RCC 7860 (cell line): Measurements from ENCODE around the gene MFRP.

ENCODE experiments used
- DNase-seq: peaks from one replicate; pipeline ENCODE4 v3.0.0-alpha.2; 2015; ENCODE audit warnings: low spot score
- FAIRE-seq: peaks from 2 replicates; lab custom pipeline; 2012; peaks lifted over from hg19 to GRCh38; lab: Jason Lieb, UNC

Gene MFRP

DNA sequence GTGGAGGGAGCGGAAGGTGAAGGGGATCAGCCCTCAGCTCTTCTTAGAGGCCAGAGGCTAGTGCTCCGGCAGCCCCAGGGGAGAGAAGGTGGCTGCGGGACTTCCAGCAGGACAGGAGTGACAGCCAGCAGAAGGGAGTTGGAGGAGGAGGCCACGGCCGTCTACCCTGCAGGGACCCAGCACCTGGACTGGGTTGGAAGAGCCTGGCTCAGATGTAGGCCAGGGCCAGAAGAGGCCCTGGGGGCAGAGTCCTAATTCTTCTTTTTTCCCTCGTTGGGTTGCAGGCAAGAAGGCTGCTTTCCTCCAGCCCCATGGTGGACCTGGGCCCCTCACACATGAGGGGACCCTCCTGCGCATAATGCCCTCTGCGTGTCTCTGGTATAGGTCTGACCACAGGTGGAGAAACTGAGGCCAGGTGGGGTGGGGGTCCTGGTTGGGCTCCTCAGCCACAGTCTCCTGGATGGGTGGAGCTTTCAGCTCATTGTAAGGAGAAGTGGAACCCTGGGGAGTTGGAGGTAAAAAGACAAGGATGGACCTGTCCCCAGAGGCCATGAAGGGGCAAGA is 27.3 kb downstream of the MFRP start:
- DNase-seq (no peak), FAIRE-seq (no peak)

DNA sequence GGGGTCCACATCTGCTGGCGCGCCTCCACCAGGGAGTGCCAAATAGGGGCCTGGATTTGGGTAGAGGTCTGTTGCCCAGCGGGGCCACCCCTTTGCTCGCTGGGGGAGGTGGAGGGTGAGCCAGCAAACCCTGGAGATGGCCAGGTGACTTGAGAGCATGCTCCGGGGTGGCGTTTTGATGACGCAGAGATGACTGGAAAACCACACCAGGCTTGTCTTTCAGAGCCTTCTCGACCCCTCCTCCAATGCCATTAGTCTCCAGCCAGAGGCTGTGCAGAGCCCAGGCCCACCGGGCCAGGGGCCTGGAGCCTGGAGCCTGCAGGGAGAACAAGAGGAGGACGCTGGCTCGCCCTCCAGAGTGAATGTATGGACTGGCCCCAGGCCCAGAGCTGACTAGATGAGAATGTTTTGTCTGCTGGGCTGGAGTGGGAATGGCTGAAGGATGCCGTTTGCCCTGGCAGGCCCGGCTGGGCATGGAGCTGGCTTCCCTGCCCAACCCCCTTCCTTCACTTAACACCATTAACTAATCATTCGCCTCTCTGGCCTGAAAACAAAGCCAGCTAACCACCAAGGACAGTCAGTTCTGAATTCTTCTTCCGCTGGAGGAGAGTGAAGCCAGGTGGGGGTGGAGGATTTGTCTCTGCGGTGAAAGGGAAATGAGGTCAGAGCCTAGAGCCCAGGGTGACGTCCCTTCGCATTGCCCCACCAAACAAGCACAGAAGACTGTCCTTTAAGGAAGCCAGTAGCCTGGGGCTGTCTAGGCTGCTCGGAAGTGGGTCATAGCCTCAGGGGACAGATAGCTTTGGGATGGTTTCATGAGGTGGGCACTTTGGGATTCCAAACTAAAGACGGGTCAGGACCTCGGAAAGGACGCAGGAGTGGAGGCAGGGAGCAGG is 28.0 kb downstream of the MFRP start:
- DNase-seq = peak; percentile 71
- no peak for FAIRE-seq

DNA sequence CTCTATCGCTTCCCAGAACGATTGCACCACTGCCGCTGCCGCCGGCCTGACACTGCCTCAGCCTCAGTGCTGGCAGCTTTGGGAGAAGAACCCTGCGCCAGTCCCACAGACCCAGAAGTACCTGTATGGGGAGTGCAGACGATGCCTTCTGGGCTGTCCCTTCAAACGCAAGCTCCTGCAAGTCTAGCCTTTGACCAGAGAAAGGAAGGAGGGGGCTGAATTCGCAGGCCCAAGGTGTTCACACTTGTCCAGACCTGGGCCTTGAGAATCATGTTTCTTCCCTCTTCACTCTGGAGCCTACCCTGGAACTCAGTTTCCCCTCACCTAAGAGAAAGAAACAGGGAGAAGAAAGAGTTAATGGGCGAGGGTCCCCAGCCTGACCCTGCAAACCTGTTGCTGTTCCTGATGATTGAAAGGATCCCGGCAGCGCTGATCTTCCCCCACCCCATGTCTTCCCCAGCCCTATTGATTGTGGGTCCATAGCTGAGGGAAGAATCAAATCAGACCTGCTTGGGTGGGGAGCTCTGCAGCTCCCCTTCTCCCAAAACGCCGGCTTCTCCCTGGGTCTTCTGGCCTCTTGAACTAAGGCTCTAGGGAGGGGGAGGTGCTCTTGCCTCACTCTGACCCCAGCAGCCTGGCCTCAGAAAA is 28.8 kb downstream of the MFRP start:
- DNase-seq (no peak), FAIRE-seq (no peak)

DNA sequence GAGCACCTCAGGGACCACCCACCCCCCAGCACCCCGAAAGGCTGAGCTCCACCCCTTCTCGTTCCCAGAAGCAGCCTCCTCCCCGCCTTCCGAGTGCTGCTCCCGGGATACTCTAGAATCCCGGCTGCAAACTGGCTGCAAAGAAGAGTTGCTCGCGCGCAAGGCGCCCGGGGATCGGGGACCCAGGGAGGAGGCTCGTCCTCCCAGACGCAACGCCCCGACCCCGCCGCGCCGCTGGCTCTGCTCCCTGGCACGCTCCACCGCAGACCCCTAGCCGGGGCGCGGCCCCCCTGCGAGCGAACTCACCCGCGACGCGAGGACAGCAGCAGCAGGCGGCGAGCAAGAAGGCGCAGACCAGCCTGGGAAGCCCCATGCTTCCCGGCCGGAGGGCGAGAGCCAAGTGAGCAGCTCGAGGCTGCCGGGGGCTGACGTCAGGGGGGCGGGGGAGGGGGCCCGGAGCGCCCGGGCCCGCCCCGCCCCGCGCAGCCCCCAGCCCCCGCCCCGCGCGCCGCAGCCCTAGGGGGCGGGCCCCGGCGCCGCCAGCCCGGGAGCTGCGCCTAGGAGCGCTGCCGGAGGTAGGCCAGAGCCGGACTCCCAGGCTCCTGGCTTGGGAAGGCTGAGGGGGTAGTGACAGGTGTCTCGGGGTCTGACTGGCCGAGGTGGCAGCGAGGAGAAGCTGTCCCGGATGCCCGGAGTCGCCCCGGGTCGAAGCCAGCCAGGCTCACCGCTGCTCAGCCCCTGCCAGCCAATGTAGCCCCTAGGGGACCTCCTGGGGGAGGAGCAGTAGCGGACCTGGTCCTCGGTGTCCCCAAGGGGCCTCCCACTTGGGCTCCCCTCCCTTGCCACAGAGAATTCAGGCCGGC is 29.5 kb downstream of the MFRP start, which contains the start of gene MCAM:
TSS of gene MCAM (minus strand) at position 402 of the 863 bp plus-strand sequence. CDS start at position 373, 29 bp downstream.
- no peak for FAIRE-seq
- no peak for DNase-seq

DNA sequence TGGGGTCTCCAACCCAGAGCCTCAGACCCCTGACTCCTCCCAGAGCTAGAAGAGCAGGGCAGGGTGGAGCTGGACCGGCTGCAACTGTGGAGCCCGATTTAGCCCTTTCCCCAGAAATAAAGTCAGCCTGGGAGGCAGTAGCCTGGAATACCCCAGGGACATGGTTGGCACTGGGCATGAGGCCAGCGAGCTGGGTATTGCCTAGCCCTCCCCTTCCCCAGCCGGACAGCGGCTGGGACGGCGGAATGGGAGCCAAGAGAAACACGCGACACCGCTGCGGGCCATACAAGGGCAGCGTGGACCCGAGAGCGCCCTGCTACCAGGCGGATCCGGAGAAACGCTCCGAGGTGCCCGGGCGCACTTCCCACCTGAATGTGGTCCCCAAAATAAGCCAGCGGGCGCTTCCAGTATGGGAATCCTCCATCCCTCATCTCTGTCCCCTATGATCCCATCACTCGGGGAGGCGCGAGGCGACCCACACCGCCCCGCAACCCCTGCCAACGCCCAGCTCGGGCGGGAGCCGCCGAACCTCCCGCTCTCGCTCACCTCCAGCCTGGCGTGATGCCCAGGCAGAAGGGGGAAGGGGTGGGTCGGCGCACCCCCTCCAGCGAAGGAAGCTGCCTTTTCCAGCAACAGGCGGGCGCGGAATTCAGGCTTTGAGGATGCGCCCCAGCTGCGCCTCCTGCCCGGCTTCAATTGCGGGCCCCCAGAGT is 30.3 kb downstream of the MFRP start:
- FAIRE-seq (no peak), DNase-seq (no peak)

DNA sequence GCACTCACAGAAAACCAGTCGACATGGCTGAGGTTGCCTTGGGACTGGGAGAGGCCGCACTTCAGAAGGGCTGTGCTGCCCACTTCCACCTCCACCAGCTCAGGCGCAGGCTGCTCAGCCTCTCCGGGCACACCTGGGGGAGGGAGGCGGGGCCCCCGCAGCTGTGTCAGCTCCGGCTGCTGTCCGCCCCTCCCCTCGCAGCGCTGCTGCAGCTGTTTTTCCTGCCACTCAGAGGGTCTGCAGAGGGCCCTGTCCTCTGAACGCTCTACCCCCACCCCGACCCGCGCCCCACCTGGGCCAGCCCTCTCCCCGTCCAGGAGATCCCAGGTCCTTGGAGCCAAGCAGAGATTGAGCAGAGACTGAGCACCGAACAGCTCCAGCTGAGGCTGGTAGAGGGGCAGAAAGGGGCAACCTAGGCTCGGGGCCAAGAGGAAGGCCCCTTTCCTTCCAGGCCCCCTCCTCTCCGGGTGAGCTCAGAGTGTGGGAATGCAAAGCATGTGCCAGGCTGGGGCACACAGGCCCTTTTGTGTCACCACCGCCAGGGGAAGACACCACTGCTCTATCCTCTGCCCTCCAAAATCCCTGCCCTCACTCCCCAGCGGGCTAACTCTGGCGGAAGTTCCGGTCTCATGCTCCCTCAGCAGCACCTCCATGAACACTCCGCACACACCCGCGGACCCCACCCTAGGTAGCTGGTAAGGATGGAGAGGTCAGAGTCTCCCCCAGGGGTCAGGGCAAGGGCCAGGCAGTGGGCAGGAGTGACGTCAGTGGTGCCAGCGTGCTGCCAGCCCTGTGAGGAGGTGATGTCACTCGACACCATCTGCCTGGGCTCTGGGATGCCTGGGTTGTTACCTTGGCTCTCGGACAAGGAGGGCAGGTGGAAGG is 31.1 kb downstream of the MFRP start:
- FAIRE-seq (no peak), DNase-seq (peak; percentile 47)

DNA sequence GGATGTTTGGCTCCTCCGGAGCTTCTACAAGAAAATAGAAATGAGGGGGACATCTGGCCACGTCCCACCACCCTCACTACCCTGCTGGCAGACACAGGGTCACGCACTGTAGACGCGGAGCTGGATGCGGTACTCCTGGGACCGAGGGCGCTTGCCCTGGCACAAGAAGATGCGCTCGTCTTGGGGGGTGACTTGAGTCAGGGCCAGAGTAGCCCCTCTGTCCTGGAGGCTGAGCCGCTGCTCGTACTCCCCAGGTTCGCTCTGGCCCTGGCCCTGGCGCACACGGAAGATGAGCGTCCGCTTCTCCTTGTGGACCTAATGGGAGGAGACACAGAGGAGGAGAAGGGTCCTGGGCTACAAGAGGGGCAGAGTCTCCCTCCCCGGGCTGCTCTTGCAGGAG is 31.8 kb downstream of the MFRP start:
- FAIRE-seq = no peak

DNA sequence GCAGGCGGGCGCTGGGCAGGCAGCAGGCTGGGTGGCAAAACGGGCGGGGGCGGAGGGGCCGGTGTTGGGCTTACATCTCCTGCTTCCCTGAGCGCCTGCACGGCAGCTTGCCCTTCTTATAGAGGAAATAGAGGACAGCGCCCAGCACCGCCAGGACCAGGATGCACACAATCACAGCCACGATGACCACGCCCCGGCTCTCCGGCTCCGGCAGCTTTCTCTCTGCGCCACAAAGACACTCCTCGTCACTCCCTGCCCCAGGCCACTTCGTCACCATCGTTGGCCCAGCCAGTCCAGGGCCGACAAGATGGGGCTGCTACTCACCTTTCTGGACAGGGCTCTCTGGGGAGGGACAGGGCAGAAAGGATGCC is 35.8 kb downstream of the MFRP start:
- DNase-seq (no peak), FAIRE-seq (no peak)

More for the DNA sequence above, 31.8 kb downstream of the MFRP start:
- no peak for DNase-seq

DNA sequence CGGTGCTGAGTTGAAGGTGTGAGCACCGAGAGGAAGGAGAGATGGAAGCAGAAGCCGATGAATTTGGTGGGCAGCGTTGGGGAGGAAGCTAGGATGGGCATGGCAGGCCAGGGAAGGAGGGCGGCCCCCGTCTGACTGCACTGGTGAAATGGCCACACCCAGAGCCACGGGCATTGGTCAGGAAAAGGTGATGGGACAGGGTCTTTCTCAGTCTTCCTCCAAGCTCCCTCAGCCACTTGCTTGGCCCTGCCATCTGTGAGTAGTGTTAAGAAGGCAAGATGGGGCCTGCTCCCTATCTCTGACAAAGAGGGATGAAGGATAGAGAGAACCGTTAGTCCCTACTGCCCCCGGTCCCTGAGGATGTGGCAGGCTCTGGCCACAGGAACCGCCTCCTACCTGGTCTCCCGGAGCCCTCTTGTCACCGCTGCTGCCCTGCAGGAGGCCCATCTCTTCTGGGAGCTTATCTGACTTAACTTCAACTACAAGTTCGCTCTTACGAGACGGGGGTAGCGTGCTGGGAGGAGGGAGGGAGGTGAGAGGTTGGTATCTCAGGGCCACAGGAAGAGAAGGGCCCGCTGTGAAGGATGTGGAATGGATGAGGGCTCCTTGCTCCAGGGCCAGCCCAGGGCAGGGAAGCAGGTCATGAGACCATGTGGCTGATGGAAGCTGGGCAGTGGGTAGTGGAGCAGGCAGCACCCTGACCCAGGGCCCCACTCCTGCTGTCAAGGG is 36.4 kb downstream of the MFRP start:
- no peak for DNase-seq
- no peak for FAIRE-seq

DNA sequence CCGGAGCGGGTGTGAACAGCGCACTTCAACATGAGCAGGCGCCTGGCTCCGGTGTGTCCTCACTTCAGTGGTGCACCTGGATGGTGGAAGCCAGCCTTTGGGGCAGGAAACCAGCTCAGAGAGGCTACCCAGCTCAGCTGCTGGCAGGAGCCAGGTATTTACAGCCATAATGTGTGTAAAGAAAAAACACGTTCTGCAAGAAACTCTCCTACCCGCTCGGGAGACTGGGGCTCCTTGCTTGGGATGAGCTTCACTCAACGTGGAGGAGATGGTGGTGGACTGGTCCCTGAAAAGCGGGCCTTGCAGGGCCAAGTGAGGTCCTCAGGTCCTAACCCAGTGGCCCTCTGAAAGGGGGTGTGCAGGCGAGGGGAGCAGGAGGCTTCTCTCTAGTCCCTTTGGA is 37.1 kb downstream of the MFRP start:
- FAIRE-seq (no peak), DNase-seq (no peak)

DNA sequence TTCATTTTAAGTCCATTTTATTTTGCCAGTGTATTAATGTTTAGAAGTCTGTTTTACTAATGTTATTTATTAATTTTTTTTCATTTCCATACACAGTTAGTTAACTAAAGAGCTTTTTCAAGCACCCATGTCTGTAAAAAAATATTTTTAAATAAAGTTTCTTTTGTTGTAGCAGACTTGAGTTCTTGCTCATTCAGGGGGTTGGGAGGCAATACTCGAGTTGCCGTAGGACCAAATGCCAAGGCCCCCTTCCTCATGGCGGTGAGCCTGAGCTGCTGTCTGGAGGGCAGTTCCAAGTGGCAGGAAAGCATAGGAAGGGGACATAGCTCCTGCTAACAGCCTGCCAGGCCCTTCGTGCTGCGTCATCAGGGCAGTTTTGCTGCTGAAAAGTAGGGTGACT is 38.5 kb downstream of the MFRP start:
- DNase-seq (no peak), FAIRE-seq (no peak)

DNA sequence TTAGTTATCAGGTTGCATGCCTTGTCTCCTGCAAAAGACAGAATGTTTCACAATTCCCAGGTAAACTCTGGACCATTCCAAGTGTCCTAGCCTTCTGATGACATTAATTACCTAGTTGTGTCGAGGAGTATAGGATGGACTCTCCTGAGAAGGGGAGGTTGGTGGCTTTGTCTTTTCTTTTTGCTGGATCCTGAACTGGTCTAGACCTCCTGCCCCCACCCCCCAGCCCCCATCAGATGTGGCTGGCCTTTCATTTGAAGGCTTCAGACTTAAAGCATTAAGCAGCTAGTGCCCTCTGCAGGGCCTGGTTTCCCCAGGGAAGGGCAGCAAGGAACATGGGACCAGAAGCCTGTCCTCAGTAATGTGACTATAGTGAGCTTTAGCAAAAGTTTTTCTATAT is 39.3 kb downstream of the MFRP start:
- FAIRE-seq (no peak), DNase-seq (no peak)

DNA sequence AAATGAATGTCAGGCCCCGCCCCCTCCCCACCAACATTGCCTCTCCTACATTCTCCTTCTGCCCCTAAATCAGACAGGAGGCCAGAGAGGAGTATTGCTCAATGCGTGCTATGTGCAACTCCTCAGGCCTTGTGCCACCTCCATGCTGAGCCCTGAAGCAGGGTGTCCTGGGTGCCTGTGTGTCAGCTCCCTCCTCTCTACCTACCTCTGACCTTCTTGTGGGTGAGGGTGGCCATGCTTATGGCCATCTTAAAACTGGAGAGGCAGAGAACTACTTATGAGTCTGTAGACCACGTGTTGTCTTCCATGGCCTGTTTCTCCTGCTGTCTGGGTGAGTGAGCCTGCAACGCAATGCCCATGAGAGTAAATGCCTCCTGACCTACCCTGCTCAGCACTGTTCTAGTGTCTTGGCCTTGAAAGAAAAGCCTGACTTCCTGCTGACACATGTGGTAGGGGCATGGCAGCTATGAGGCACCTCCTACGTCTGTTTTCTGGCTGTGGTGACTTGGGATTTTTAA is 40.1 kb downstream of the MFRP start:
- FAIRE-seq (no peak), DNase-seq (no peak)

DNA sequence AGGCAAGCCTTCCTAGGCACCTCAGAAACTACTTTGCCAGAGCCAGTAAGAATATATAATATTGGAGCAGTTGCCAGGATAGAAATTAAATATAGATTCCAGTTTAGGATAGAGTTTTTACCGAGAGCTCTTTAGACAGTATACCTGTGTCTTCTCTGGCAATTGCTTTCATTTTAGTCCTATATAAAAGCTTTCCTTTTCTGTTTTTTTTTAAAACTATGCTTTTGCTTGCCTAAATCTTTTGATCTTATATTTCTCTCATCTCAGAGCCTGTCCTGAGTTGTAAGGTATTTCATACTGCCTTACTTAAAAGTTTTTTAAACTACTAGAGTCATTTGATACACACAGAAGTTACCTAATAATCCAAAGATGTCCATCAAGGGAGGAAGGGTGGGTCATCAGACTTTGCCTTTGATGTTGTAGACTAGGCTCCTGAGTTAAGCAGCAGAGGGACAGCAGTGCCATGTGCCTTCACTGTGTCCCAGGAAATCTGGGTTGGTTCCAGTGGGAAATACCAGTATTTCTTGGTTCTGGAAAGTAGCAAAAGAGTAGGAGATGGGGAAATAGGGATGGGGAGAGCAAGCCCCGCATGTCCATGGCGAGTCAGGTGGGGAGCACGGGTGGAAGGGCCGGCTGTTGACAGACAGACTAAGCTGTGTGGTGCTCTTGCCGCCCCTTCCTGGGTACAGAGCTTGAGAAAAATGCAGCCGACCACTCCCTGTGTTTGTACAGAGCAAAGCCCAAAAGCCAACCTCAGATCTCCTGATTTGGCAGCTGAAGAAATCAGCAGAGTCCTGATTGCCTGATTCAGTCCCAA is 40.7 kb downstream of the MFRP start:
- no peak for FAIRE-seq
- no peak for DNase-seq

DNA sequence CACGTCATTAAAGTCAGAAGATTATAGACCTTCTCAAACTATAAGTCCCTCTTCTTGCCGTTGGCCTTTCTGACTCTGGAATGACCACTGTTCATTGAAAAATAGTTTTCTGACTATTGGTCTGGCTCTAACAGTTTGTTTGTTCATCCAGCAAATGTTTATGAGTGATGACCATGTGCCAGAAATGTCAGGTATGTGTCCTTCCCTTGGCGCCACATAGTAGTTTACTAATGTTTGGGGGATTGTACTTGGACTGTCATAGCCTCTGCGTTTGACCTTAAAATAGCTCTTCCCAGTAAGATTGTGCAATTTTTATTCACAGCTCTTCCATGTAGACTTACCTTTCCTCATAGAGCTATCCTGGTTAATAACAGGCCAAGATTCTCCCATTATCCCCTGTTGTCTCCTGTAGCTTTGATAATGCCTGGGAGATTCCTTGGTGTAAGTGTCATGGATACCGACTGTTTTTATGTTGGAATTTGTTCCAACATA is 43.2 kb downstream of the MFRP start:
- no peak for DNase-seq

DNA sequence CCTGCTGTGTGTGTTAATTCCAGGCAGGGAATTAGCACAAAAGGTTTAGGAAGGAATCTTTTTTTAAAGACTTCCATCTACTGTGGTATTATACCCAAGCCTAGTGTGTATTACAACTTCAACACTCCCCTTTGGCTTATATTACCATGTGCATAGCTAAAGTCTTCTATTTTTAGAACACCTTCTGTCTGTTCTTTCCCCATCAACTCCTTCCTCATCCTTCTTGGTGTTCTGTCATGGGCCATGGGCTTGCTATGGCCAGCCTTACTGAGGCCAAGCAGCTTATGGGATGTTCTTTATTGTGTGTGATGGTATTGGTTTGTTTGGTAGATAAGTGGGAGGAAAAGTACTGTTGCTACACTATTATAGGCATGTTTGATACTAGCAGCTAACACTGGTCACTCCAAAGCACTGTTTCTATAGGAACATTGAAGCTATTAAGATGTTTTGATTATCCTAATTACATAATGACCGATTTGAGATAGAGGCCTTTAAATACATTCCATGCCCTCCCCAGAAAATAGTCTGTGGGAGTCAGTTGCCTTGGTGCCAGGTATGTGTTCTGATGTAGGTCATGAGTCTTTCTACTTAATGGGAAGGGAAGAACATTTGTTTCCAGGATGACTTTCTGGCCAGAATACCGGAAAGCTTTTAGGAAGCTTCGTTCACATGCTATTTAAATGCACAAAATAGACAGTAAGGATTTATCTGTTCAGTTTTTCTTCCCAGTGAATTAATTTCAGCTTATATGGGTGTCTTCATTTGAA is 46.1 kb downstream of the MFRP start:
- no peak for FAIRE-seq
- DNase-seq = no peak

More for the DNA sequence above, 43.2 kb downstream of the MFRP start:
- no peak for FAIRE-seq

DNA sequence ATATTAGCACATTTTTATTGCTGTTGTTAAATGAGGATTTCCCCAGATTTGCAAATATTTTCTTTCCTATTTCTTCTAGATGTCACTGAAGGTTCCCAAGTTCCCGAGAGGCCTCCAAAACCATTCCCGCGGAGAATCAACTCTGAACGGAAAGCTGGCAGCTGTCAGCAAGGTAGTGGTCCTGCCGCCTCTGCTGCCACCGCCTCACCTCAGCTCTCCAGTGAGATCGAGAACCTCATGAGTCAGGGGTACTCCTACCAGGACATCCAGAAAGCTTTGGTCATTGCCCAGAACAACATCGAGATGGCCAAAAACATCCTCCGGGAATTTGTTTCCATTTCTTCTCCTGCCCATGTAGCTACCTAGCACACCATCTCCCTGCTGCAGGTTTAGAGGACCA is 47.1 kb downstream of the MFRP start:
- FAIRE-seq = no peak
- no peak for DNase-seq
